Measurements from ENCODE around the gene DCAF8L1. TPM values are rescaled to one million over a fixed set of nuclear protein-coding genes. Genes with fewer than 3 reads are reported as not detected.

The DCAF8L1 gene
- total and polyA plus RNA-seq, 2 of the 8 experiments (the other 6 are each of a cell fraction or from before 2014, with no cell fraction given), result not detected

GRCh38 chrX:27976284-27976683, 5.0 kb downstream of the DCAF8L1 start:
- Histone ChIP-seq H3K79me2 (ENCODE audit: control insufficient read depth in 1 of 2, insufficient read depth in 2 of 2, low read length in 2 of 2) (no peaks in the 10 kb centered on the region), H3K18ac (ENCODE audit: extremely low read depth, low read length) (no peak overlapping the region), H3K36me3 (ENCODE audit: control insufficient read depth in 2 of 4, insufficient read depth in 4 of 4, low read length in 3 of 4) (no peaks in the 10 kb centered on the region), H2BK12ac (ENCODE audit: low read depth, low read length) (no peak overlapping the region), H3K23ac (ENCODE audit: insufficient read length) (no peak overlapping the region), H3K27me3 (replicated peaks in 1 of 4; ENCODE audit: control insufficient read depth in 3 of 4, extremely low read depth in 1 of 4, insufficient read depth in 3 of 4, low read length in 3 of 4) (no peaks in the 10 kb centered on the region), H2AFZ (ENCODE audit: low read length) (no peak overlapping the region), H4K8ac (ENCODE audit: extremely low read depth, insufficient read depth, low read length) (no peak overlapping the region), H3K9me3 (ENCODE audit: insufficient read depth in 2 of 2, low read depth in 1 of 2, low read length in 1 of 2) (peaks cover 0 to 3% of the 10 kb centered on the region in 2 experiments; a peak in 1 of 4 replicates), H2AK5ac (ENCODE audit: low read depth, low read length) (no peak overlapping the region), H3K14ac (ENCODE audit: insufficient read length) (no peak overlapping the region), H3K79me1 (ENCODE audit: low read depth, low read length) (no peaks in the 10 kb centered on the region), H3K4ac (replicated peaks; ENCODE audit: insufficient read length, low read depth, low read length) (no peak overlapping the region), H4K91ac (replicated peaks; ENCODE audit: insufficient read length, low read length) (no peak overlapping the region), H3K23me2 (ENCODE audit: low read depth, low read length) (no peaks in the 10 kb centered on the region), H2BK120ac (replicated peaks; ENCODE audit: low read depth, low read length) (no peak overlapping the region), H4K20me1 (replicated peaks in 1 of 2; ENCODE audit: control insufficient read depth in 1 of 2, insufficient read depth in 2 of 2, low read length in 2 of 2) (no peaks in the 10 kb centered on the region), H2BK5ac (ENCODE audit: low read depth, low read length) (no peak overlapping the region), H3K27ac (ENCODE audit: low read depth, low read length) (no peak overlapping the region), H2BK20ac (ENCODE audit: low read length) (no peak overlapping the region), H4K5ac (ENCODE audit: insufficient read length, low read depth, low read length) (no peak overlapping the region), H2BK15ac (ENCODE audit: low read length) (no peak overlapping the region), H3K4me2 (ENCODE audit: insufficient read depth in 1 of 2, low read depth in 2 of 2, low read length in 2 of 2) (no peak overlapping the region), H3K56ac (replicated peaks; ENCODE audit: insufficient read length, low read depth, low read length) (no peak overlapping the region), H3K4me1 (replicated peaks in 1 of 4; ENCODE audit: control insufficient read depth in 3 of 4, insufficient read depth in 4 of 4, low read length in 3 of 4) (no peaks in the 10 kb centered on the region), H3K4me3 (ENCODE audit: extremely low read depth in 1 of 4, insufficient read depth in 2 of 4, low read depth in 3 of 4, low read length in 4 of 4) (no peak overlapping the region), H3K9ac (replicated peaks in 1 of 4; ENCODE audit: extremely low read depth in 1 of 4, low read depth in 3 of 4, low read length in 3 of 4) (no peak overlapping the region)
- ChIA-PET CTCF (ENCODE audit: partially characterized antibody) (no interaction called here), POLR2A (ENCODE audit: partially characterized antibody) (no interaction called here)
- FAIRE-seq (no peak), DNase-seq (ENCODE audit: low read depth in 1 of 2, low spot score in 2 of 2) (no peak)
- 84% methylated on average over 4 of the region's 4 CpGs; no CpG with 5 or more reads in 1 of the 2 experiments for WGBS, 2 experiments (ENCODE audit: extremely low coverage in 1 of 2, insufficient coverage in 1 of 2, insufficient read length in 1 of 2, insufficient replicate concordance in 2 of 2, low coverage in 1 of 2, low lambda C conversion rate in 2 of 2, missing lambda C conversion rate in 1 of 2)
- TF ChIP-seq SP2 (IDR thresholded peaks at IDR 0.05; ENCODE audit: low read length), result no peak
- no peak for TF ChIP-seq JUN (IDR thresholded peaks at IDR 0.05; ENCODE audit: low read depth, low read length)
- TF ChIP-seq BCL11A (IDR thresholded peaks at IDR 0.05; ENCODE audit: low read depth in 2 of 2, low read length in 2 of 2), result no peak
- no peak for TF ChIP-seq TAF7 (optimal IDR thresholded peaks at IDR 0.05; ENCODE audit: borderline replicate concordance, low read depth, low read length)
- no peak for TF ChIP-seq TAF1 (IDR thresholded peaks at IDR 0.05; ENCODE audit: low read depth, low read length)
- TF ChIP-seq SIN3A (conservative IDR thresholded peaks at IDR 0.05 in 1 of 2, IDR thresholded peaks at IDR 0.05 in 1 of 2; ENCODE audit: low read depth in 1 of 2, low read length in 2 of 2), result no peak
- TF ChIP-seq CEBPB (IDR thresholded peaks at IDR 0.05; ENCODE audit: low read depth, low read length), result no peak
- TF ChIP-seq TCF12 (IDR thresholded peaks at IDR 0.05; ENCODE audit: low read depth, low read length), result no peak

Data from H1 (cell line).